ENCODE data around the gene RUSC2. TPM values are rescaled to one million over a fixed set of nuclear protein-coding genes. Genes with fewer than 3 reads are reported as not detected.
"Not testable (repeated sequence)": the region's sequence is repeated elsewhere in the genome, so short reads cannot be mapped to it uniquely, and the experiment has no call there.

The RUSC2 gene
- polyA plus RNA-seq, 2 of the 4 experiments (the other 2 are of a cell fraction): 15.9 to 21.2 TPM

- TF ChIP-seq, protein P1, sequence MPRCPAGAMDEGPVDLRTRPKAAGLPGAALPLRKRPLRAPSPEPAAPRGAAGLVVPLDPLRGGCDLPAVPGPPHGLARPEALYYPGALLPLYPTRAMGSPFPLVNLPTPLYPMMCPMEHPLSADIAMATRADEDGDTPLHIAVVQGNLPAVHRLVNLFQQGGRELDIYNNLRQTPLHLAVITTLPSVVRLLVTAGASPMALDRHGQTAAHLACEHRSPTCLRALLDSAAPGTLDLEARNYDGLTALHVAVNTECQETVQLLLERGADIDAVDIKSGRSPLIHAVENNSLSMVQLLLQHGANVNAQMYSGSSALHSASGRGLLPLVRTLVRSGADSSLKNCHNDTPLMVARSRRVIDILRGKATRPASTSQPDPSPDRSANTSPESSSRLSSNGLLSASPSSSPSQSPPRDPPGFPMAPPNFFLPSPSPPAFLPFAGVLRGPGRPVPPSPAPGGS (IDR thresholded peaks at IDR 0.05): no peak
- TF ChIP-seq RFX5 (IDR thresholded peaks at IDR 0.05) (no peak), HEYL (CRISPR knock-in tag; IDR thresholded peaks at IDR 0.05) (no peak)
- TF ChIP-seq, protein P2, sequence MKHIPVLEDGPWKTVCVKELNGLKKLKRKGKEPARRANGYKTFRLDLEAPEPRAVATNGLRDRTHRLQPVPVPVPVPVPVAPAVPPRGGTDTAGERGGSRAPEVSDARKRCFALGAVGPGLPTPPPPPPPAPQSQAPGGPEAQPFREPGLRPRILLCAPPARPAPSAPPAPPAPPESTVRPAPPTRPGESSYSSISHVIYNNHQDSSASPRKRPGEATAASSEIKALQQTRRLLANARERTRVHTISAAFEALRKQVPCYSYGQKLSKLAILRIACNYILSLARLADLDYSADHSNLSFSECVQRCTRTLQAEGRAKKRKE (CRISPR knock-in tag; IDR thresholded peaks at IDR 0.05; ENCODE audit: low read depth): no peak
Measured at GRCh38 chr9:35521708-35522107, 31.8 kb downstream of the RUSC2 start (continued).

DNA sequence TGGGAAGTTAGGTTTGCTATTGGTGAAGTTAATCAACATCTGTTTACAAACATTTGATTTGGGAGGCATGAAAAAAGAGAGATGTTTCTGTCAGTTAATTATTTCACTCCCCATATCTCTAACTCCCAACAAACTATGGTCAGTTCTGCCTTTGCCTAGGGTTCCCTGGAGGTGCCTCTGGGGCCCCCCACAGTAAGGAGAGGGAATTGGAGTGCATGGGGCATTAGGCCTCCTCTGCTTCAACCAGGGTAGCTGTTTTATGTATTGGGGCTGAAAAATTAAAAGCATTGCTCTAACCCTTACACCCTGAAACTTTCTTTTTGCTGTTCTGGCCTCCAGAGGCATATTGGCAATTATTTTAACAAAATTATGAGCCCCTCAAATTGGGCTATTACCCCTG lies 32.3 kb downstream of the RUSC2 start:
- DNase-seq (ENCODE audit: low read depth in 1 of 2, low spot score in 1 of 2): no peak
- peak in 1 of 2 experiments; percentile 27; a peak in 1 of 5 replicates for TF ChIP-seq RAD21 (conservative IDR thresholded peaks at IDR 0.05 in 1 of 2, IDR thresholded peaks at IDR 0.05 in 1 of 2)
- TF ChIP-seq, protein P3, sequence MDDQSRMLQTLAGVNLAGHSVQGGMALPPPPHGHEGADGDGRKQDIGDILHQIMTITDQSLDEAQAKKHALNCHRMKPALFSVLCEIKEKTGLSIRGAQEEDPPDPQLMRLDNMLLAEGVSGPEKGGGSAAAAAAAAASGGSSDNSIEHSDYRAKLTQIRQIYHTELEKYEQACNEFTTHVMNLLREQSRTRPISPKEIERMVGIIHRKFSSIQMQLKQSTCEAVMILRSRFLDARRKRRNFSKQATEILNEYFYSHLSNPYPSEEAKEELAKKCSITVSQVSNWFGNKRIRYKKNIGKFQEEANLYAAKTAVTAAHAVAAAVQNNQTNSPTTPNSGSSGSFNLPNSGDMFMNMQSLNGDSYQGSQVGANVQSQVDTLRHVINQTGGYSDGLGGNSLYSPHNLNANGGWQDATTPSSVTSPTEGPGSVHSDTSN (IDR thresholded peaks at IDR 0.05): no peak
- FAIRE-seq: no peak
- Histone ChIP-seq H3K4me3 (no peak overlapping the region), H3K4me2 (peak overlapping the region; percentile 70), H3K4me1 (peaks cover 91% of the 10 kb centered on the region), H3K27ac (peak overlapping the region; percentile 95 to 96), H3K9me3 (no peaks in the 10 kb centered on the region)
- no peak for ATAC-seq
- ChIA-PET POLR2A (interaction anchor here (1.7 to 1.8 kb wide), 2 partner anchors 11 to 33 kb away, joined by 5 to 7 read pairs; partner anchors contain the start of gene RUSC2), CTCF (interaction anchor here (0.8 to 10.0 kb wide), 9 partner anchors 9 to 125 kb away, joined by 3 to 146 read pairs (median 4); partner anchors contain the start of gene RUSC2)

- peak; percentile 7 for FAIRE-seq
- Histone ChIP-seq H3K27ac (peak overlapping the region; percentile 95 to 96), H3K9me3 (no peaks in the 10 kb centered on the region), H3K4me3 (no peak overlapping the region), H3K4me1 (peaks cover 91% of the 10 kb centered on the region), H3K4me2 (peak overlapping the region; percentile 70)
- TF ChIP-seq ESRRA (IDR thresholded peaks at IDR 0.05; ENCODE audit: borderline replicate concordance, low read length) (no peak), MYC (IDR thresholded peaks at IDR 0.05; ENCODE audit: borderline replicate concordance, low read length) (no peak), KDM1A (IDR thresholded peaks at IDR 0.05; ENCODE audit: low read depth) (no peak)
- CTCF ChIA-PET: interaction anchor here (0.9 to 10.0 kb wide), 7 partner anchors 8 to 46 kb away, joined by 3 to 146 read pairs (median 4); partner anchors contain the start of gene RUSC2
- 69% methylated on average over 1 of the region's 1 CpG for WGBS (ENCODE audit: missing lambda C conversion rate)
- ATAC-seq: no peak
- DNase-seq (ENCODE audit: low read depth in 1 of 2, low spot score in 1 of 2): no peak
- POLR2A ChIA-PET: interaction anchor here (1.7 kb wide), 1 partner anchor 12 kb away, joined by 5 read pairs; no protein-coding TSS in a partner anchor
Measured at GRCh38 chr9:35522700-35523099, 32.8 kb downstream of the RUSC2 start.

GRCh38 chr9:35523556-35523955 lies 33.6 kb downstream of the RUSC2 start:
- H3K9me3 ChIP-seq; H3K4me3 ChIP-seq; FAIRE-seq; ATAC-seq; POLR2A ChIA-PET; DNase-seq (ENCODE audit: low read depth in 1 of 2, low spot score in 1 of 2): not testable (repeated sequence)
- CTCF ChIA-PET: interaction anchor here (0.9 to 10.0 kb wide), 6 partner anchors 11 to 47 kb away, joined by 3 to 146 read pairs (median 4); partner anchors contain the start of gene RUSC2
- Histone ChIP-seq H3K27ac (peak overlapping the region; percentile 95 to 96), H3K4me2 (peak overlapping the region; percentile 70), H3K4me1 (peaks cover 95% of the 10 kb centered on the region)

GRCh38 chr9:35526087-35526801 lies 36.3 kb downstream of the RUSC2 start:
- peak; percentile 78 to 82 for ATAC-seq
- WGBS (ENCODE audit: missing lambda C conversion rate): 12% methylated on average over 1 of the region's 1 CpG
- peak in 1 of 2 experiments; percentile 84 for DNase-seq (ENCODE audit: low read depth in 1 of 2, low spot score in 1 of 2)
- CTCF ChIA-PET: interaction anchor here (3.1 to 5.5 kb wide), 2 partner anchors 15 to 27 kb away, joined by 17 to 47 read pairs; no protein-coding TSS in a partner anchor
- FAIRE-seq: peak; percentile 84
- Histone ChIP-seq H3K9me3 (no peaks in the 10 kb centered on the region), H3K4me2 (peak overlapping the region; percentile 75), H3K4me1 (peaks cover 85% of the 10 kb centered on the region), H3K4me3 (no peak overlapping the region; the same call in 2 of the 3 replicates), H3K27ac (peak overlapping the region; percentile 95 to 96)
- POLR2A ChIA-PET: no interaction called here
- TF ChIP-seq JUN (IDR thresholded peaks at IDR 0.05): peak; percentile 99 to 100
- peak; percentile 98 for TF ChIP-seq GATA3 (IDR thresholded peaks at IDR 0.05; ENCODE audit: borderline replicate concordance)
- peak; percentile 100 for TF ChIP-seq CEBPB (IDR thresholded peaks at IDR 0.05)
- no peak for TF ChIP-seq EHMT2 (IDR thresholded peaks at IDR 0.05; ENCODE audit: low read depth)
- TF ChIP-seq RAD21 (conservative IDR thresholded peaks at IDR 0.05 in 1 of 2, IDR thresholded peaks at IDR 0.05 in 1 of 2): peak; percentile 8 to 37
- peak; percentile 58 for TF ChIP-seq HOXA7 (CRISPR knock-in tag; IDR thresholded peaks at IDR 0.05)
- TF ChIP-seq ZNF302 (CRISPR knock-in tag; IDR thresholded peaks at IDR 0.05): peak; percentile 16; the same call in 1 of the 2 replicates
- TF ChIP-seq FOXS1 (CRISPR knock-in tag; IDR thresholded peaks at IDR 0.05): peak; percentile 45; the same call in 1 of the 2 replicates
- TF ChIP-seq, protein P1 (IDR thresholded peaks at IDR 0.05): peak; percentile 99
- TF ChIP-seq, protein P3 (IDR thresholded peaks at IDR 0.05): peak; percentile 71; the same call in 1 of the 2 replicates
- no peak; the same call in none of the 2 replicates for TF ChIP-seq RARB (CRISPR knock-in tag; IDR thresholded peaks at IDR 0.05)
- TF ChIP-seq FOSL2 (IDR thresholded peaks at IDR 0.05): peak; percentile 56; the same call in 1 of the 2 replicates
- peak; percentile 65 for TF ChIP-seq FOSL2 (CRISPR knock-in tag; IDR thresholded peaks at IDR 0.05)
- peak; percentile 45; the same call in 1 of the 2 replicates for TF ChIP-seq FOSB (CRISPR knock-in tag; IDR thresholded peaks at IDR 0.05)
